Liver (tissue), 9 donors: Measurements from ENCODE around the gene TNNT3. TPM values are rescaled to one million over a fixed set of nuclear protein-coding genes. Genes with fewer than 3 reads are reported as not detected.

Experiments used
- DNase-seq: peaks from one replicate; pipeline ENCODE4 v3.0.0-alpha.2; 2017; ENCODE audit warnings: low spot score
- H3K27ac ChIP-seq, 2 donors: one replicate each; pipeline ENCODE4 v1.7.0; 2013; ENCODE audit warnings: inconsistent platforms in 2 of 2, low read length in 2 of 2, control low read depth in 1 of 2, low read depth in 1 of 2, mild to moderate bottlenecking in 1 of 2
- H3K27me3 ChIP-seq, 4 donors: one replicate each; pipeline versions ENCODE4 v1.6.1 to v1.7.0; 2013; ENCODE audit warnings: low read length in 3 of 4, inconsistent platforms in 1 of 4, mild to moderate bottlenecking in 1 of 4, moderate library complexity in 1 of 4; ENCODE audit not compliant: control insufficient read depth in 4 of 4, insufficient read depth in 4 of 4
- H3K36me3 ChIP-seq, 4 donors: one replicate each; pipeline versions ENCODE4 v1.6.1 to v1.7.0; 2013; ENCODE audit warnings: low read length in 3 of 4, mild to moderate bottlenecking in 3 of 4, low read depth in 1 of 4, moderate library complexity in 1 of 4; ENCODE audit not compliant: control insufficient read depth in 4 of 4, insufficient read depth in 3 of 4
- H3K4me1 ChIP-seq, 4 donors: one replicate each; pipeline versions ENCODE4 v1.6.1 to v1.7.0; 2013; ENCODE audit warnings: low read length in 3 of 4, mild to moderate bottlenecking in 3 of 4, moderate library complexity in 1 of 4; ENCODE audit not compliant: control insufficient read depth in 4 of 4, insufficient read depth in 4 of 4
- H3K4me3 ChIP-seq, 3 donors: one replicate each; pipeline versions ENCODE4 v1.6.1 to v1.7.0; 2013; ENCODE audit warnings: low read length in 3 of 3, control low read depth in 1 of 3, low read depth in 1 of 3, mild to moderate bottlenecking in 1 of 3
- H3K9ac ChIP-seq, 2 donors: one replicate each; pipeline ENCODE4 v1.7.0; 2013; ENCODE audit warnings: low read length in 2 of 2, mild to moderate bottlenecking in 2 of 2, moderate library complexity in 2 of 2, control low read depth in 1 of 2, low read depth in 1 of 2
- H3K9me3 ChIP-seq, 4 donors: one replicate each; pipeline versions ENCODE4 v1.6.1 to v1.7.0; 2013; ENCODE audit warnings: low read length in 3 of 4; ENCODE audit not compliant: control insufficient read depth in 4 of 4
- ATF3 ChIP-seq: IDR thresholded peaks from 2 replicates; pipeline ENCODE4 v1.6.1; 2016; ENCODE audit warnings: antibody characterized with exemption
- CTCF ChIP-seq: fragments of 150-350 bp; IDR thresholded peaks from 2 replicates; pipeline ENCODE4 v1.5.1; 2017; ENCODE audit warnings: improper control_type of control experiment, low read depth, low read length; ENCODE audit not compliant: missing input control
- EGR1 ChIP-seq, 2 donors: IDR thresholded peaks; 2 replicates each; pipeline ENCODE4 v1.6.1; 2016 to 2018; ENCODE audit warnings: antibody characterized with exemption in 2 of 2, low read depth in 2 of 2
- FOXA1 ChIP-seq: IDR thresholded peaks from 2 replicates; pipeline ENCODE4 v1.6.1; 2016; ENCODE audit warnings: antibody characterized with exemption
- FOXA2 ChIP-seq: IDR thresholded peaks from 2 replicates; pipeline ENCODE4 v1.6.1; 2016; ENCODE audit warnings: antibody characterized with exemption
- GABPA ChIP-seq, 2 donors: IDR thresholded peaks in 1 of 2; conservative IDR thresholded peaks in 1 of 2; 2 replicates each; pipeline ENCODE4 v1.6.1; 2016; ENCODE audit warnings: antibody characterized with exemption in 2 of 2, mild to moderate bottlenecking in 1 of 2, moderate library complexity in 1 of 2
- HNF4A ChIP-seq, 2 donors: conservative IDR thresholded peaks; 2 replicates each; pipeline ENCODE4 v1.6.1; 2016; ENCODE audit warnings: antibody characterized with exemption in 2 of 2, mild to moderate bottlenecking in 2 of 2
- HNF4G ChIP-seq: IDR thresholded peaks from 2 replicates; pipeline ENCODE4 v1.6.1; 2016; ENCODE audit warnings: antibody characterized with exemption
- MAX ChIP-seq: IDR thresholded peaks from 2 replicates; pipeline ENCODE4 v1.6.1; 2016; ENCODE audit warnings: antibody characterized with exemption
- NR2F2 ChIP-seq: IDR thresholded peaks from 2 replicates; pipeline ENCODE4 v1.6.1; 2016; ENCODE audit warnings: antibody characterized with exemption
- RAD21 ChIP-seq, 2 donors: IDR thresholded peaks; 2 replicates each; pipeline ENCODE4 v1.6.1; 2016; ENCODE audit warnings: antibody characterized with exemption in 2 of 2, mild to moderate bottlenecking in 2 of 2
- REST ChIP-seq: IDR thresholded peaks from 2 replicates; pipeline ENCODE4 v1.6.1; 2016; ENCODE audit warnings: antibody characterized with exemption, mild to moderate bottlenecking
- RXRA ChIP-seq, 2 donors: IDR thresholded peaks; 2 replicates each; pipeline ENCODE4 v1.6.1; 2017 to 2018; ENCODE audit warnings: antibody characterized with exemption in 2 of 2, mild to moderate bottlenecking in 1 of 2
- SP1 ChIP-seq: IDR thresholded peaks from 2 replicates; pipeline ENCODE4 v1.6.1; 2018; ENCODE audit warnings: antibody characterized with exemption, mild to moderate bottlenecking
- YY1 ChIP-seq: IDR thresholded peaks from 2 replicates; pipeline ENCODE4 v1.6.1; 2016; ENCODE audit warnings: antibody characterized with exemption, mild to moderate bottlenecking
- ZBTB33 ChIP-seq: IDR thresholded peaks from 2 replicates; pipeline ENCODE4 v1.6.1; 2016; ENCODE audit warnings: antibody characterized with exemption
- WGBS: extraction: QIAGEN DNeasy Blood & Tissue Kit; methylation state at CpG from one replicate; pipeline ENCODE4 v1.1.7; 2013; 5-methylcytosine and 5-hydroxymethylcytosine counted together
- polyA plus RNA-seq, 2 donors: library from polyadenylated mRNA; stranded (reverse) in 1 of 2; unstranded in 1 of 2; fragments of 200-250 nt in 1 of 2; fragments of >200 nt in 1 of 2; fragmentation: Nextera tagmentation in 1 of 2; extraction: Ambion mirVana in 1 of 2; gene quantifications; one replicate each; pipeline versions ENCODE4 v1.2.1 to v1.2.3, GENCODE V29; 2013 to 2015
- total RNA-seq, 2 donors: library from RNA; depleted of rRNA; stranded (reverse); fragments of >200 nt; gene quantifications; one replicate each; pipeline ENCODE4 v1.2.3, GENCODE V29; 2014
- donor health status: healthy.
- donor health status: healthy.
- donor health status: healthy.
- donor health status: healthy.
- donor health status: healthy.

TNNT3 gene
- total and polyA plus RNA-seq, 4 donors, result 0.06 to 0.14 TPM; not detected in 2

- Histone ChIP-seq H3K9ac (no peak overlapping the region), H3K27me3 (no peaks in the 10 kb centered on the region), H3K9me3 (no peaks in the 10 kb centered on the region), H3K4me1 (no peaks in the 10 kb centered on the region), H3K36me3 (no peaks in the 10 kb centered on the region), H3K4me3 (no peak overlapping the region), H3K27ac (no peak overlapping the region)
- TF ChIP-seq ATF3 (no peak), FOXA2 (no peak), EGR1 (IDR thresholded peaks at IDR 0.05; ENCODE audit: low read depth in 2 of 2) (no peak), ZBTB33 (no peak), CTCF (no peak), MAX (no peak), HNF4G (no peak), HNF4A (conservative IDR thresholded peaks at IDR 0.05) (no peak), SP1 (no peak), FOXA1 (no peak), REST (no peak), NR2F2 (no peak), YY1 (no peak), GABPA (IDR thresholded peaks at IDR 0.05 in 1 of 2, conservative IDR thresholded peaks at IDR 0.05 in 1 of 2) (no peak), RAD21 (IDR thresholded peaks at IDR 0.05) (no peak), RXRA (IDR thresholded peaks at IDR 0.05) (no peak)
- no CpG with 5 or more reads among the region's 11 CpGs for WGBS
- DNase-seq, result no peak
These were observed 68.7 kb downstream of the TNNT3 start for GRCh38 chr11:1988174-1988573.

Other genes with a start within 250 kb of the TNNT3 start
- under 1 TPM in 1 of 2 donors, not detected in 1; 0.84 TPM for gene KRTAP5-6, start 222.5 kb upstream of the TNNT3 start, total RNA-seq
- gene KRTAP5-6, start 222.5 kb upstream of the TNNT3 start, polyA plus RNA-seq, result 1 to 10 TPM in 1 of 2 donors, not detected in 1; 1.2 TPM
- gene IFITM10, start 169.1 kb upstream of the TNNT3 start, total RNA-seq, result 1 to 10 TPM in 1 of 2 donors, under 1 TPM in 1; 0.65 to 8.5 TPM
- 1 to 10 TPM in 1 of 2 donors, under 1 TPM in 1; 0.14 to 2.9 TPM for gene IFITM10, start 169.1 kb upstream of the TNNT3 start, polyA plus RNA-seq
- gene CTSD, start 155.8 kb upstream of the TNNT3 start, total RNA-seq, result 100 to 1,000 TPM; 310 to 374 TPM
- gene CTSD, start 155.8 kb upstream of the TNNT3 start, polyA plus RNA-seq, result 100 to 1,000 TPM; 731 to 814 TPM
- gene SYT8, start 84.7 kb upstream of the TNNT3 start, total RNA-seq, result under 1 TPM; 0.17 to 0.28 TPM
- gene SYT8, start 84.7 kb upstream of the TNNT3 start, polyA plus RNA-seq, result under 1 TPM; 0.43 to 0.99 TPM
- under 1 TPM in 1 of 2 donors, not detected in 1; 0.28 TPM for gene TNNI2, start 80.7 kb upstream of the TNNT3 start, total RNA-seq
- under 1 TPM in 1 of 2 donors, not detected in 1; 0.22 TPM for gene TNNI2, start 80.7 kb upstream of the TNNT3 start, polyA plus RNA-seq
- gene LSP1, start 66.6 kb upstream of the TNNT3 start, total RNA-seq, result 1 to 10 TPM; 5.0 to 7.7 TPM
- 1 to 10 TPM; 5.2 to 6.3 TPM for gene LSP1, start 66.6 kb upstream of the TNNT3 start, polyA plus RNA-seq
- gene PRR33, start 27.8 kb upstream of the TNNT3 start, total RNA-seq, result not detected
- not detected for gene PRR33, start 27.8 kb upstream of the TNNT3 start, polyA plus RNA-seq
- 10 to 100 TPM; 33.0 to 83.9 TPM for gene MRPL23, start 27.6 kb downstream of the TNNT3 start, total RNA-seq
- 10 to 100 TPM; 67.1 to 68.0 TPM for gene MRPL23, start 27.6 kb downstream of the TNNT3 start, polyA plus RNA-seq
- over 10,000 TPM in 1 of 2 donors, 100 to 1,000 TPM in 1; 238 to 16,780 TPM for gene H19, start 78.1 kb downstream of the TNNT3 start, total RNA-seq
- 100 to 1,000 TPM; 194 to 426 TPM for gene H19, start 78.1 kb downstream of the TNNT3 start, polyA plus RNA-seq
- 1,000 to 10,000 TPM in 1 of 2 donors, 10 to 100 TPM in 1; 70.5 to 1,440 TPM for gene IGF2, start 219.7 kb downstream of the TNNT3 start, total RNA-seq
- 100 to 1,000 TPM; 125 to 259 TPM for gene IGF2, start 219.7 kb downstream of the TNNT3 start, polyA plus RNA-seq
- under 1 TPM in 1 of 2 donors, not detected in 1; 0.37 TPM for gene INS, start 241.5 kb downstream of the TNNT3 start, total RNA-seq
- under 1 TPM in 1 of 2 donors, not detected in 1; 0.16 TPM for gene INS, start 241.5 kb downstream of the TNNT3 start, polyA plus RNA-seq